Lower leg skin (tissue), 3 donors: ENCODE data around the gene ATP2A1.

Source experiments
- CTCF ChIP-seq, 3 donors: fragments of 450-650 bp; IDR thresholded peaks; one replicate each; pipeline ENCODE4 v1.5.1; 2016; ENCODE audit warnings: antibody characterized with exemption in 3 of 3, mild to moderate bottlenecking in 3 of 3, moderate library complexity in 2 of 3
- POLR2A ChIP-seq, 2 donors: fragments of 450-650 bp; IDR thresholded peaks; one replicate each; pipeline ENCODE4 v1.6.1; 2016 to 2017; ENCODE audit warnings: antibody characterized with exemption in 2 of 2, mild to moderate bottlenecking in 1 of 2, moderate library complexity in 1 of 2

GRCh38 chr16:28899882-28900590, 21.7 kb downstream of the ATP2A1 start:
- no peak for TF ChIP-seq CTCF (IDR thresholded peaks at IDR 0.05)
- TF ChIP-seq POLR2A (IDR thresholded peaks at IDR 0.05) = no peak
